Retinal pigment epithelial cell (primary cell): ENCODE data around the gene COPS9.

ENCODE experiments used
- DNase-seq: peaks from one replicate; pipeline ENCODE4 v3.0.0-alpha.2; 2010; ENCODE audit warnings: low read depth
- H3K4me3 ChIP-seq: 2 replicates; pipeline ENCODE4 v1.5.1; 2011; ENCODE audit warnings: mild to moderate bottlenecking, low read length, control low read depth, moderate library complexity
- CTCF ChIP-seq: conservative IDR thresholded peaks from 2 replicates; pipeline ENCODE4 v1.5.1; 2011; ENCODE audit warnings: low read depth, low read length, control low read depth, inconsistent platforms

Gene COPS9

GRCh38 chr2:240130393-240131195 is 5.5 kb downstream of the COPS9 start:
- TF ChIP-seq CTCF = no peak
- no peak overlapping the region for H3K4me3 ChIP-seq
- no peak for DNase-seq

GRCh38 chr2:240129731-240130392 is 6.2 kb downstream of the COPS9 start:
- TF ChIP-seq CTCF = no peak
- DNase-seq = no peak
- H3K4me3 ChIP-seq = no peak overlapping the region

- no peak overlapping the region for H3K4me3 ChIP-seq
- DNase-seq = no peak
- no peak for TF ChIP-seq CTCF
Measured at GRCh38 chr2:240129311-240129710, 6.8 kb downstream of the COPS9 start.

GRCh38 chr2:240128608-240129145 is 7.4 kb downstream of the COPS9 start:
- H3K4me3 ChIP-seq = no peak overlapping the region
- TF ChIP-seq CTCF = no peak
- no peak for DNase-seq

GRCh38 chr2:240127911-240128607 is 8.0 kb downstream of the COPS9 start:
- H3K4me3 ChIP-seq = no peak overlapping the region
- no peak for DNase-seq
- TF ChIP-seq CTCF = no peak

GRCh38 chr2:240127191-240127750 is 8.8 kb downstream of the COPS9 start:
- no peak for DNase-seq
- TF ChIP-seq CTCF = no peak
- H3K4me3 ChIP-seq = no peak overlapping the region
